DOHH2 (cell line): ENCODE results near the gene EPDR1.

Experiments
- CTCF ChIP-seq: fragments of 200-600 bp; sonication (generic); IDR thresholded peaks from one replicate; pipeline ENCODE4 v1.5.1; 2014; ENCODE audit warnings: antibody characterized with exemption, mild to moderate bottlenecking, low read depth, low read length; ENCODE audit not compliant: poor library complexity, severe bottlenecking
- EZH2phosphoT487 ChIP-seq: fragments of 200-600 bp; sonication (generic); IDR thresholded peaks from 2 replicates; pipeline ENCODE4 v1.6.1; 2017; ENCODE audit warnings: borderline replicate concordance, mild to moderate bottlenecking, antibody characterized with exemption, low read length, moderate library complexity, mixed read lengths

- peak; percentile 86 for TF ChIP-seq CTCF
- TF ChIP-seq EZH2phosphoT487, result no peak
These were observed 19.1 kb upstream of the EPDR1 start for GRCh38 chr7:37901236-37901827.
